Medulla oblongata (tissue), 1 donor: Measurements from ENCODE around the gene ERICH6.

ENCODE experiments used
- DNase-seq: peaks from one replicate; pipeline ENCODE4 v3.0.0-alpha.2; 2015; ENCODE audit errors: extremely low spot score

The ERICH6 gene

GRCh38 chr3:150703756-150704344, at the start of gene ERICH6:
TSS of gene ERICH6 (minus strand) at chr3:150703920. CDS start at chr3:150703898, 22 bp downstream.
- DNase-seq, result peak; percentile 91

GRCh38 chr3:150751781-150752263, 48.1 kb upstream of the ERICH6 start:
- no peak for DNase-seq

- no peak for DNase-seq
These were observed 45.5 kb upstream of the ERICH6 start for GRCh38 chr3:150749255-150749654.

GRCh38 chr3:150748684-150749047, 44.9 kb upstream of the ERICH6 start:
- no peak for DNase-seq

GRCh38 chr3:150747886-150748683, 44.4 kb upstream of the ERICH6 start:
- DNase-seq, result no peak

GRCh38 chr3:150746791-150747590, 43.3 kb upstream of the ERICH6 start:
- DNase-seq, result no peak

GRCh38 chr3:150745832-150746231, 42.1 kb upstream of the ERICH6 start:
- DNase-seq, result no peak

GRCh38 chr3:150744919-150745211, 41.1 kb upstream of the ERICH6 start:
- no peak for DNase-seq

GRCh38 chr3:150744041-150744918, 40.6 kb upstream of the ERICH6 start:
- no peak for DNase-seq

- DNase-seq, result no peak
These were observed 39.8 kb upstream of the ERICH6 start for GRCh38 chr3:150743508-150743907.

- no peak for DNase-seq
These were observed 39.0 kb upstream of the ERICH6 start for GRCh38 chr3:150742679-150743078.

- DNase-seq, result no peak
These were observed 38.4 kb upstream of the ERICH6 start for GRCh38 chr3:150742141-150742523.

- no peak for DNase-seq
These were observed 37.9 kb upstream of the ERICH6 start for GRCh38 chr3:150741497-150742140.

GRCh38 chr3:150740733-150741496, 37.2 kb upstream of the ERICH6 start:
- DNase-seq, result no peak

- no peak for DNase-seq
These were observed 36.3 kb upstream of the ERICH6 start for GRCh38 chr3:150739877-150740645.

- DNase-seq, result no peak
These were observed 35.6 kb upstream of the ERICH6 start for GRCh38 chr3:150739200-150739863.

GRCh38 chr3:150738688-150739087, 35.0 kb upstream of the ERICH6 start:
- DNase-seq, result no peak

- no peak for DNase-seq
These were observed 34.4 kb upstream of the ERICH6 start for GRCh38 chr3:150737874-150738679.
